GM21717 (cell line): ENCODE data around the gene TTLL4.
A peak's percentile ranks its signal among the peaks of the same experiment; 100 is the strongest.
"Not testable (repeated sequence)": the region's sequence is repeated elsewhere in the genome, so short reads cannot be mapped to it uniquely, and the experiment has no call there.

Experiments used
- ATAC-seq: cut with Tn5 transposase; IDR thresholded peaks from one replicate; pipeline ENCODE4 v1.9.1; 2021; ENCODE audit warnings: mild to moderate bottlenecking, moderate library complexity; ENCODE audit not compliant: unreplicated experiment

Gene TTLL4

GRCh38 chr2:218710687-218711549 is at the start of gene TTLL4:
TTLL4 (plus strand) TSS chr2:218710835; CDS start chr2:218737677, 26,842 bp downstream.
- ATAC-seq, result peak; percentile 85

- no peak for ATAC-seq
These were observed 48.3 kb upstream of the TTLL4 start for GRCh38 chr2:218662377-218662776.

GRCh38 chr2:218662827-218663226 is 47.8 kb upstream of the TTLL4 start:
- no peak for ATAC-seq

GRCh38 chr2:218663901-218664300 is 46.7 kb upstream of the TTLL4 start:
- no peak for ATAC-seq

- no peak for ATAC-seq
These were observed 46.0 kb upstream of the TTLL4 start for GRCh38 chr2:218664653-218665052.

- no peak for ATAC-seq
These were observed 39.5 kb upstream of the TTLL4 start for GRCh38 chr2:218671097-218671653.

GRCh38 chr2:218671654-218672566 is 38.7 kb upstream of the TTLL4 start, which contains the start of the genes RNF25 and STK36:
RNF25 (minus strand) TSS chr2:218672002; CDS start chr2:218671970, 32 bp downstream.
STK36 (plus strand) TSS chr2:218672086; CDS start chr2:218672830, 744 bp downstream.
- peak; percentile 97 for ATAC-seq

- ATAC-seq, result no peak
These were observed 31.5 kb upstream of the TTLL4 start for GRCh38 chr2:218679119-218679518.

GRCh38 chr2:218680061-218680460 is 30.6 kb upstream of the TTLL4 start:
- ATAC-seq, result no peak

GRCh38 chr2:218687400-218688060 is 23.1 kb upstream of the TTLL4 start:
- ATAC-seq, result not testable (repeated sequence)

- no peak for ATAC-seq
These were observed 19.4 kb upstream of the TTLL4 start for GRCh38 chr2:218691234-218691633.

GRCh38 chr2:218694405-218695145 is 16.1 kb upstream of the TTLL4 start:
- no peak for ATAC-seq

GRCh38 chr2:218698885-218699284 is 11.8 kb upstream of the TTLL4 start:
- no peak for ATAC-seq

- no peak for ATAC-seq
These were observed 8.8 kb upstream of the TTLL4 start for GRCh38 chr2:218701806-218702205.

- ATAC-seq, result no peak
These were observed 7.3 kb upstream of the TTLL4 start for GRCh38 chr2:218703341-218703740.

GRCh38 chr2:218708086-218708485 is 2.5 kb upstream of the TTLL4 start:
- no peak for ATAC-seq

- no peak for ATAC-seq
These were observed 727 bp upstream of the TTLL4 start for GRCh38 chr2:218709908-218710307.

- ATAC-seq, result no peak
These were observed 325 bp upstream of the TTLL4 start for GRCh38 chr2:218710334-218710686.

- ATAC-seq, result no peak
These were observed 905 bp downstream of the TTLL4 start for GRCh38 chr2:218711550-218711929.

- no peak for ATAC-seq
These were observed 3.3 kb downstream of the TTLL4 start for GRCh38 chr2:218713922-218714321.
